SK-N-SH (cell line): ENCODE data around the gene KMT2B.

Source experiments
- CTCF ChIP-seq: fragments of 200-600 bp; sonication (generic); IDR thresholded peaks from 2 replicates; pipeline ENCODE4 v1.6.1; 2017; ENCODE audit warnings: antibody characterized with exemption, mild to moderate bottlenecking, moderate library complexity
- EZH2phosphoT487 ChIP-seq: fragments of 200-600 bp; sonication (generic); IDR thresholded peaks from 2 replicates; pipeline ENCODE4 v1.6.1; 2017; ENCODE audit warnings: low read depth, mixed run types, mild to moderate bottlenecking, antibody characterized with exemption, moderate library complexity, borderline replicate concordance
- FOXM1 ChIP-seq: IDR thresholded peaks from 2 replicates; pipeline ENCODE4 v1.4.0; 2012; ENCODE audit warnings: low read depth, mild to moderate bottlenecking
- MAX ChIP-seq: IDR thresholded peaks from 2 replicates; pipeline ENCODE4 v1.4.0; 2012; ENCODE audit warnings: low read depth
- MEF2A ChIP-seq: IDR thresholded peaks from 2 replicates; pipeline ENCODE4 v1.4.0; 2012; ENCODE audit warnings: low read depth, borderline replicate concordance
- MXI1 ChIP-seq: IDR thresholded peaks from 2 replicates; pipeline ENCODE4 v1.6.1; 2012; ENCODE audit warnings: mild to moderate bottlenecking, low read depth, low read length, improper control_type of control experiment
- POLR2AphosphoS5 ChIP-seq: IDR thresholded peaks from 2 replicates; pipeline ENCODE4 v1.6.1; 2012; ENCODE audit warnings: low read depth, low read length
- RAD21 ChIP-seq: IDR thresholded peaks from 2 replicates; pipeline ENCODE4 v1.6.1; 2012; ENCODE audit warnings: mild to moderate bottlenecking, low read length
- REST ChIP-seq: IDR thresholded peaks from 2 replicates; pipeline ENCODE4 v1.6.1; 2012; ENCODE audit warnings: mild to moderate bottlenecking, low read depth, low read length, moderate library complexity
- YY1 ChIP-seq: IDR thresholded peaks from 2 replicates; pipeline ENCODE4 v1.4.0; 2012; ENCODE audit warnings: low read depth, mild to moderate bottlenecking
- TF ChIP-seq, protein P1 (sequence below): fragments of 150-350 bp; IDR thresholded peaks from 2 replicates; pipeline ENCODE4 v1.6.1; 2017; ENCODE audit warnings: antibody characterized with exemption, low read length, low read depth, borderline replicate concordance

- TF ChIP-seq MAX, result no peak
- no peak for TF ChIP-seq YY1
- no peak for TF ChIP-seq CTCF
- no peak for TF ChIP-seq MXI1
- TF ChIP-seq RAD21, result no peak
- no peak for TF ChIP-seq REST
- TF ChIP-seq, protein P1, sequence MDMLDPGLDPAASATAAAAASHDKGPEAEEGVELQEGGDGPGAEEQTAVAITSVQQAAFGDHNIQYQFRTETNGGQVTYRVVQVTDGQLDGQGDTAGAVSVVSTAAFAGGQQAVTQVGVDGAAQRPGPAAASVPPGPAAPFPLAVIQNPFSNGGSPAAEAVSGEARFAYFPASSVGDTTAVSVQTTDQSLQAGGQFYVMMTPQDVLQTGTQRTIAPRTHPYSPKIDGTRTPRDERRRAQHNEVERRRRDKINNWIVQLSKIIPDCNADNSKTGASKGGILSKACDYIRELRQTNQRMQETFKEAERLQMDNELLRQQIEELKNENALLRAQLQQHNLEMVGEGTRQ, result no peak
- TF ChIP-seq FOXM1, result no peak
- TF ChIP-seq POLR2AphosphoS5, result no peak
- TF ChIP-seq MEF2A, result no peak
- TF ChIP-seq EZH2phosphoT487, result no peak
Measured at GRCh38 chr19:35713904-35714495, 3.8 kb upstream of the KMT2B start.
